ENCODE data around the gene CCDC12.

The CCDC12 gene

DNA sequence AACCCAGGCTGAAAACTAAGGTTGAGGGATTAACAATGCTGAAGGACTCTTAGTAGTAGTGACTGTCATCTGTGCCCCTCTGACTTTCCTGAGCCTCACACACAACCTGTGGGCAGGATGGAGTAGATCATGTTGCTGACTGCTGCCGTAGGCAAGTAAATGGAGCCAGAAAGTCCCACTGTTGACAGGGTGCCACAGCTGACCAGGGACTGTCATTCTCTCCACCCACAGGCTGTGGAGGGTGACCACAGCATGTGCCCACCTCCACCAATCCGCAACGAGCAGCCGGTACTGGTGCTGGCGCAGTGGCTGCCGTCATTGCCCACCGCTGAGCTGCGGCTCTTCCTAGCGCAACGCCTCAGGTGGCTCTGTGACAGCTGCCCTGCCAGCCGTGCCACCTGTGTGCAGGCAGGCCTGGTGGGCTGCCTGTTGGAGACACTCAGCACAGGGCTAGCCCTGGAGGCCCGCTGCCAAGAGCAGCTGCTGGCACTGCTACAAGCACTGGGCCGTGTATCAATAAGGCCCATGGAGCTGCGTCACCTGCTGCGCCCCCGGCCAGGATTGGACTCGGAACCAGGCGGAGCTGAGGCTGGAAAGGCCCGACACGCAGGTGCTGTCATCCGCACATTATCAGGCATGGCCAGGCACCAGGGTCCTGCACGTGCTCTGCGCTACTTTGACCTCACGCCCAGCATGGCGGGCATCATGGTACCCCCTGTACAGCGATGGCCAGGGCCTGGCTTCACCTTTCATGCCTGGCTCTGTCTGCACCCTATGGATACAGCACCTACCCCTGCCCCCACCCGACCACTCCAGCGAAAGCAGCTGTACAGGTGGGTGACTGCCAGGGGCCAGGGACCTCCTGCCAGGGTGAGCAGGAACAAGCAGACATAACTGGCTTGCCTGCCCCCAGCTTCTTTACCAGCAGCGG, 18.5 kb upstream of the CCDC12 start:
- TF ChIP-seq, protein P1, sequence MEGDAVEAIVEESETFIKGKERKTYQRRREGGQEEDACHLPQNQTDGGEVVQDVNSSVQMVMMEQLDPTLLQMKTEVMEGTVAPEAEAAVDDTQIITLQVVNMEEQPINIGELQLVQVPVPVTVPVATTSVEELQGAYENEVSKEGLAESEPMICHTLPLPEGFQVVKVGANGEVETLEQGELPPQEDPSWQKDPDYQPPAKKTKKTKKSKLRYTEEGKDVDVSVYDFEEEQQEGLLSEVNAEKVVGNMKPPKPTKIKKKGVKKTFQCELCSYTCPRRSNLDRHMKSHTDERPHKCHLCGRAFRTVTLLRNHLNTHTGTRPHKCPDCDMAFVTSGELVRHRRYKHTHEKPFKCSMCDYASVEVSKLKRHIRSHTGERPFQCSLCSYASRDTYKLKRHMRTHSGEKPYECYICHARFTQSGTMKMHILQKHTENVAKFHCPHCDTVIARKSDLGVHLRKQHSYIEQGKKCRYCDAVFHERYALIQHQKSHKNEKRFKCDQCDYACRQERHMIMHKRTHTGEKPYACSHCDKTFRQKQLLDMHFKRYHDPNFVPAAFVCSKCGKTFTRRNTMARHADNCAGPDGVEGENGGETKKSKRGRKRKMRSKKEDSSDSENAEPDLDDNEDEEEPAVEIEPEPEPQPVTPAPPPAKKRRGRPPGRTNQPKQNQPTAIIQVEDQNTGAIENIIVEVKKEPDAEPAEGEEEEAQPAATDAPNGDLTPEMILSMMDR (IDR thresholded peaks at IDR 0.05), result no peak
- H3K9me3 ChIP-seq, result no peaks in the 10 kb centered on the region
- intact Hi-C loops (cut with DNase I; ENCODE audit: low total_unique reads), result loop anchor here (5.0 to 10.0 kb wide), 2 partner anchors 73 to 290 kb away; partner anchors contain the start of gene TMIE
- H3K36me3 ChIP-seq, result peaks cover 0 to 98% (median 28%) of the 10 kb centered on the region in 3 donors
- no peak overlapping the region for H3K4me3 ChIP-seq
- DNase-seq, result no peak
- no peaks in the 10 kb centered on the region for H3K4me1 ChIP-seq
- H3K27ac ChIP-seq, result no peak overlapping the region
- no peaks in the 10 kb centered on the region for H3K27me3 ChIP-seq

DNA sequence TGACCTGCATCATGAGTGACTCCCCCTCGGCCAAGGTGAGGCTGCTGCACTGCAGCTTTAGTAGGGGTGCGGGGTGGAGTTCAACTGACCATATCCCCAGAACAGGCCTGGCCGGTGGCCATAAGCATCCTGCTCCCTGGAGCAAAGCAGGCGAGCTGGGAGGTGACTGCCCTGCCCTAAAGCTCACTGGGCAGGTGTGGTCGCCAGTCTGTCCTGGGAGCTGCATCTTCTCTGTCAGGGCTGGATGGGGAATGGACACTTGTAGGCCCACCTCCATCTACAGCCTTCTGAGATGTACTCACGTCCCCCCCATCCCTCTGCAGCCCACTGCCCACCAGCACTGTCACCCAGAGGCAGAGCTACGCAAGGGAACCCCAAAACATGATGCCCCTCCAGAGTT, 17.4 kb upstream of the CCDC12 start:
- peaks cover 0 to 98% (median 18%) of the 10 kb centered on the region in 3 donors for H3K36me3 ChIP-seq
- H3K27ac ChIP-seq, result no peak overlapping the region
- H3K9me3 ChIP-seq, result no peaks in the 10 kb centered on the region
- no peaks in the 10 kb centered on the region for H3K4me1 ChIP-seq
- TF ChIP-seq, protein P1 (IDR thresholded peaks at IDR 0.05), result no peak
- intact Hi-C loops (cut with DNase I; ENCODE audit: low total_unique reads), result loop anchor here (10.0 kb wide), 1 partner anchor 289 kb away; the partner anchor contains the start of gene TMIE
- DNase-seq, result no peak
- H3K27me3 ChIP-seq, result no peaks in the 10 kb centered on the region
- H3K4me3 ChIP-seq, result no peak overlapping the region

DNA sequence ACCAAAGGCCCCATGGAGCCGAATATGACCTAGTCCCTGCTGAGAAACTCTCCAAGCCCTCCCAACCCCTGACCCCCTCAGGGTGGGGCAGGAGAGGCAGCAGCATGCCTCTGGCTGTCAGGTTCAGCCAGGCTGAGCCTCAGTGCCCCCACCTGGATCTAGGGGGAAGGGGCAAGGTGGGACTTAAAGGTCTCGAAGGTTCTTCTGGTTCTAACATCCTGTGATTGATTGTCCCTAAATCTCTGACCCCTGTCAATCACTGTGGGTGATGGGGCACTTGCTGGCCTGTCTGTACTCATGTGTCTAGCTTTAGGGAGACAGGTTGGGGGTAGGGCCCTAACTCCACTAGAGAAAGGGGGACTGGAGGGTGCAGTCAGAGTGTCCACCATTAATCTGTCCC, 16.7 kb upstream of the CCDC12 start:
- no peak for DNase-seq
- H3K4me1 ChIP-seq, result no peaks in the 10 kb centered on the region
- intact Hi-C loops (cut with DNase I; ENCODE audit: low total_unique reads), result loop anchor here (10.0 kb wide), 1 partner anchor 288 kb away; the partner anchor contains the start of gene TMIE
- H3K4me3 ChIP-seq, result no peak overlapping the region
- TF ChIP-seq, protein P1 (IDR thresholded peaks at IDR 0.05), result no peak
- no peaks in the 10 kb centered on the region for H3K9me3 ChIP-seq
- peaks cover 0 to 96% (median 18%) of the 10 kb centered on the region in 3 donors for H3K36me3 ChIP-seq
- H3K27ac ChIP-seq, result no peak overlapping the region
- no peaks in the 10 kb centered on the region for H3K27me3 ChIP-seq

DNA sequence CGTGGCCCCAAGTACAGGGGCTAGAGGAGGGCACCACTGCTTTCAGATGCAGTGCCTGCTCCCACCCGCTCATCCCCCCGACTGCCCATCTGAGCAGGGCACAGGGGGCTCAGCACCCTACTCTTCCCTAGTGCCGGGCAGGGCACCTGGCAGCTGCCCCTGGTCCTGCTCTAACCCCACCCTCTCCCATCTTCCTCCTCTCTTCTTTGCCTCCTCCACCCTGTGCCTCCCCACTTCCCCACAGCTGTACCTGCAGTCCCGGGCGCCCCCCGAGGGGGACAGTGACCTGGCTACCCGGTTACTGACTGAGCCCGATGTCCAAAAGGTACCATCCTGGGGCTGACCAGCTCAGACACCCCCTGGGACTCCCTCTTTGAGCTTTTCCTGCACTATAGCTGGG, 15.7 kb upstream of the CCDC12 start:
- intact Hi-C loops (cut with DNase I; ENCODE audit: low total_unique reads), result loop anchor here (10.0 kb wide), 1 partner anchor 287 kb away; the partner anchor contains the start of gene TMIE
- no peak for DNase-seq
- no peaks in the 10 kb centered on the region for H3K27me3 ChIP-seq
- no peak overlapping the region for H3K27ac ChIP-seq
- H3K9me3 ChIP-seq, result no peaks in the 10 kb centered on the region
- peaks cover 0 to 85% (median 18%) of the 10 kb centered on the region in 3 donors for H3K36me3 ChIP-seq
- no peak overlapping the region for H3K4me3 ChIP-seq
- TF ChIP-seq, protein P1 (IDR thresholded peaks at IDR 0.05), result no peak
- peaks cover 0 to 3% (median 0%) of the 10 kb centered on the region in 4 donors for H3K4me1 ChIP-seq

DNA sequence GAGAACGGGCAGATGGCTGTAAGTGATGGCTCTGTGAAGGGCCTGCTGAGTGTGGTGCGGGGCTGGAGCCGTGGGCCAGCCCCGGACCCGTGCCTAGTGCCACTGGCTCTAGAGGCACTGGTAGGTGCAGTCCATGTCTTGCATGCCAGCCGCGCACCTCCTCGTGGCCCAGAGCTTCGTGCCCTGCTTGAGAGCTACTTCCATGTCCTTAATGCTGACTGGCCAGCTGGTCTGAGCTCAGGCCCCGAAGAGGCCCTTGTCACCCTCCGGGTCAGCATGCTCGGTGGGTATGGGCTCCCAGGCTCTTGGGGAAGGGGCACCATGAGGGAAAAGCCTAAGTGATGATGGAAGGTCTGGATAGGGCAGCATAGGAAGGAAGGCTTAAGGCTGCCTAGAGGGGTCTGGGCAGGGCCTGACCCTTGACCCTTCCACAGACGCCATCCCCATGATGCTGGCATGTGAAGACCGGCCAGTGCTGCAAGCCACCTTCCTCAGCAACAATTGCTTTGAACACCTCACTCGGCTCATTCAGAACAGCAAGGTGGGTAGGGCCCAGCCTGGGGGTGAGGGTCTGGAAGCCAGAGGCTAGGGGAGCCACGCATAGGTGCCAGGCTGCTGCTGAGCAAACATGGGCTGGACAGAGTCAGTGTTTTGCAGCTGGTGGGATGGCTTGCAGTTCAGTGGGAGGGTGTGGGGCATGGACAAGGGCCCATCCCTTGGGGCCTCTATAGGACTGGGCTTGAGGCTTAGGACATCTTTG, 15.0 kb upstream of the CCDC12 start:
- Histone ChIP-seq H3K9me3 (no peaks in the 10 kb centered on the region), H3K4me3 (no peak overlapping the region), H3K4me1 (peaks cover 0 to 3% (median 0%) of the 10 kb centered on the region in 4 donors), H3K36me3 (peaks cover 0 to 81% (median 18%) of the 10 kb centered on the region in 3 donors), H3K27me3 (no peaks in the 10 kb centered on the region), H3K27ac (no peak overlapping the region)
- no peak for DNase-seq
- intact Hi-C loops (cut with DNase I; ENCODE audit: low total_unique reads), result loop anchor here (10.0 kb wide), 1 partner anchor 287 kb away; the partner anchor contains the start of gene TMIE
- TF ChIP-seq, protein P1 (IDR thresholded peaks at IDR 0.05), result no peak

Data from tibial artery (tissue), 4 donors.